Body of pancreas (tissue), 4 donors: ENCODE measurements around the gene EDC4. TPM values are rescaled to one million over a fixed set of nuclear protein-coding genes. Genes with fewer than 3 reads are reported as not detected.

Experiments
- ATAC-seq: fragments of 150-250 bp; one replicate; pipeline ENCODE4 v1.9.1; 2016
- DNase-seq, 4 donors: peaks; one replicate each; pipeline ENCODE4 v3.0.0-alpha.2; 2019
- H3K27ac ChIP-seq, 4 donors: fragments of 200-600 bp; sonication (generic); 1 replicate in 3 of 4; 2 replicates in 1 of 4; pipeline versions ENCODE4 v1.5.1 to v1.6.1; 2016 to 2019; ENCODE audit warnings: mild to moderate bottlenecking in 1 of 4, mixed read lengths in 1 of 4, moderate library complexity in 1 of 4
- H3K27me3 ChIP-seq, 2 donors: fragments of 200-600 bp; sonication (generic); one replicate each; pipeline ENCODE4 v1.6.0; 2016; ENCODE audit warnings: mild to moderate bottlenecking in 1 of 2
- H3K36me3 ChIP-seq, 2 donors: fragments of 200-600 bp; sonication (generic); replicated peaks in 1 of 2; 2 replicates each; pipeline ENCODE4 v1.5.1; 2016; ENCODE audit warnings: low read depth in 2 of 2; ENCODE audit not compliant: insufficient read depth in 1 of 2
- H3K4me1 ChIP-seq: fragments of 200-600 bp; sonication (generic); one replicate; pipeline ENCODE4 v1.6.0; 2016
- H3K4me3 ChIP-seq, 2 donors: fragments of 200-600 bp; sonication (generic); 1 replicate in 1 of 2; 2 replicates in 1 of 2; pipeline ENCODE4 v1.5.1; 2016 to 2019
- H3K9me3 ChIP-seq, 3 donors: fragments of 200-600 bp; sonication (generic); 1 replicate in 2 of 3; 2 replicates in 1 of 3; pipeline ENCODE4 v1.5.1; 2016
- CTCF ChIP-seq, 7 experiments: fragments of 450-650 bp in 4 of 7; fragments of 200-600 bp in 3 of 7; sonication (generic) in 3 of 7; IDR thresholded peaks; one replicate each; pipeline ENCODE4 v1.5.1; 2016 to 2019; ENCODE audit warnings: antibody characterized with exemption in 7 of 7
- POLR2A ChIP-seq, 3 donors: fragments of 450-650 bp; IDR thresholded peaks; one replicate each; pipeline ENCODE4 v1.6.1; 2016; ENCODE audit warnings: antibody characterized with exemption in 3 of 3, mild to moderate bottlenecking in 2 of 3
- WGBS, 2 donors: methylation state at CpG; one replicate each; pipeline ENCODE4 v1.1.5; 2017; 5-methylcytosine and 5-hydroxymethylcytosine counted together
- intact Hi-C: fragments of 100-400 bp; cut with DNase I; formaldehyde crosslinking; loops from one replicate; pipeline ENCODE4 v1.15.1; 2023
- total RNA-seq, 2 donors: library from RNA; depleted of rRNA; stranded (reverse); fragments of >200 nt; gene quantifications; one replicate each; pipeline ENCODE4 v1.1.0, GENCODE V29; 2016

EDC4 gene
- total RNA-seq, 2 donors from 2014 or later = 26.7 to 55.7 TPM

DNA sequence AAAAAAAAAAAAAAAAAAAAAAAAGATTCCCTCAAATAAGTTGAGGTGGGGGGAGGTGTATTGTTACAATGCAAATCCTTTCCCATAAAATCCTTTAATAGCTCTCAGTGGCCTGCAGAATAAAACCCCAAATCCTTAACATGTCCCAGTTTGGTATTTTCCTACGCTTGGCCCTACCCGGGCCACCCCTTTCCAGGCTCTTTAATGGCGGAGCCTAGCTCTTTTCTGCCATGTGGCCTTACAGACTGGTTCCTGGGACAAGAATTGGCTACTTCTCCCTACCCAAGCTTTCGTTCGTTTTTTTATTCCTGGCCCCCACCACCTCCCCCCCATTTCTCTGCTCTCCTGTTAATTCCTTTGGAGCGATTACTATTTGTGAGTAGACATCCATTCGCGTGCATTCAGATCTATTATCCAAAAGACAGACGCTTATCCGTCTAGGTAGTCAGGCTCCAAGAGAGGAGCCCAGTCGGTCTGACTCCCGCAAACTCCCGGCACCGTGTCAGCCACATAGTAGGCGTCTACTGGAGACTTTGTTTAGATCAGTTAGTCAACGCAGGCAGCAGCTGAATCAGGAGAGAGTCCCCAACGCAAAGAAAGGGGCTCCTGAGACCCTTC lies 31.5 kb upstream of the EDC4 start:
- no peaks in the 10 kb centered on the region for H3K27me3 ChIP-seq
- DNase-seq = no peak
- WGBS, 2 donors = 44 to 66% methylated on average over 9 to 17 of the region's 17 CpGs
- no peak for ATAC-seq
- no peaks in the 10 kb centered on the region for H3K9me3 ChIP-seq
- H3K27ac ChIP-seq = peak overlapping the region; percentile 96 to 99 (median 98)
- intact Hi-C loops = no loop called here
- no peak for TF ChIP-seq POLR2A (IDR thresholded peaks at IDR 0.05)
- no peak for TF ChIP-seq CTCF (IDR thresholded peaks at IDR 0.05)
- H3K36me3 ChIP-seq = no peaks in the 10 kb centered on the region
- peaks cover 42% of the 10 kb centered on the region for H3K4me1 ChIP-seq
- H3K4me3 ChIP-seq = no peak overlapping the region

DNA sequence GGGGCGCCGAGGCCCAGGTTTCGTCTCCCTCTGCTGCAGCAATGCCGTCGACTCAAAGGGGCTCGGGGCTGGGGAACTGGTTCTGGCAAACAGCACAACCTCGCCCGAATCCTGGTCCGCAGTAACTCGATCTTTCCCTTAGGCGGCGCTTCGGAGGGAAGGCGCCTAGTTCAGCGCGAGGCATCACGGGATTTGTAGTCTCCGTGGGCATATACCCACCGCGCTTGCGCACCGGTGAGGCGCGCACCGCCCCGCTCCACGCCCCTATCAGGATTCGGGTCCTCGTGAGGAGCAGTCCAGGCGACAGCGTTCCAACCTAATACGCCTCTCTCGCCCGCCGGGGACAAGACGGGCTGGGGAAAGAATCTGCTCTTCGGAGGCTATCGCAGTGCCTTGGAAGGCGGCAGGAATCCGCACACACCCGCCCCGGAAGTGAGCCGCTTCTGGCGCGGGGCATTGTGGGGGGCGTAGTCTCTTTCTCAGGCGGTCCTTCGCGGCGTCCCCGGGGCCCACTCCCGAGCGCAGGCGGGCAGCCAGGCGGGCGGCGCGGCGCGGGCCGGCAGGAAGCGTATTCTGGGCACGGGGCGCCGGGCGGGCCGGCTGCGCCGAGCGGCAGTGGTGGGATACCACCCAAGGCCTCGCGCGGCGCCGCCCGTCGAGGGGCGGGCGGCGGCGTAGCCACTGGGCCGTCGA lies 30.9 kb upstream of the EDC4 start, which contains the start of gene THAP11:
Gene THAP11, plus strand, starts transcription at position 505 of the 693 bp plus-strand sequence. CDS start 235 bp downstream, outside the sequence.
- ATAC-seq (peak; percentile 79), DNase-seq (peak; percentile 95 to 96 (median 96))
- Histone ChIP-seq H3K27me3 (no peaks in the 10 kb centered on the region), H3K4me1 (peaks cover 42% of the 10 kb centered on the region), H3K27ac (peak within 1 kb of the TSS; percentile 96 to 99 (median 98)), H3K36me3 (no peaks in the 10 kb centered on the region), H3K4me3 (peak within 1 kb of the TSS; percentile 25 to 94), H3K9me3 (no peaks in the 10 kb centered on the region)
- 0 to 6% methylated on average over 7 to 53 of the region's 83 CpGs for WGBS, 2 donors
- TF ChIP-seq POLR2A (IDR thresholded peaks at IDR 0.05) (peak; percentile 37 to 50 (median 41)), CTCF (IDR thresholded peaks at IDR 0.05) (peak; percentile 65 to 97 (median 94))
- intact Hi-C loops = no loop called here

GRCh38 chr16:67842509-67843342 lies 30.1 kb upstream of the EDC4 start:
- 0 to 5% methylated on average over 8 to 67 of the region's 67 CpGs for WGBS, 2 donors

GRCh38 chr16:67843343-67843765 lies 29.5 kb upstream of the EDC4 start:
- WGBS, 2 donors = 7 to 12% methylated on average over 11 of the region's 11 CpGs
- TF ChIP-seq CTCF (IDR thresholded peaks at IDR 0.05) (no peak), POLR2A (IDR thresholded peaks at IDR 0.05) (no peak)
- peaks cover 52% of the 10 kb centered on the region for H3K4me1 ChIP-seq
- H3K36me3 ChIP-seq = no peaks in the 10 kb centered on the region
- peak overlapping the region; percentile 96 to 99 (median 98) for H3K27ac ChIP-seq
- intact Hi-C loops = no loop called here
- no peaks in the 10 kb centered on the region for H3K9me3 ChIP-seq
- H3K27me3 ChIP-seq = no peaks in the 10 kb centered on the region
- DNase-seq (no peak), ATAC-seq (no peak)
- peak overlapping the region; percentile 25 to 33 for H3K4me3 ChIP-seq

More at GRCh38 chr16:67842509-67843342, 30.1 kb upstream of the EDC4 start:
- H3K36me3 ChIP-seq = no peaks in the 10 kb centered on the region
- peak overlapping the region; percentile 96 to 99 (median 98) for H3K27ac ChIP-seq
- TF ChIP-seq CTCF (IDR thresholded peaks at IDR 0.05) (peak in 4 of 7 experiments; percentile 14 to 34 (median 23)), POLR2A (IDR thresholded peaks at IDR 0.05) (peak in 2 of 3 donors; percentile 35 to 36)
- DNase-seq (peak; percentile 60 to 68 (median 60)), ATAC-seq (peak; percentile 25)
- intact Hi-C loops = no loop called here
- H3K27me3 ChIP-seq = no peaks in the 10 kb centered on the region
- H3K9me3 ChIP-seq = no peaks in the 10 kb centered on the region
- H3K4me3 ChIP-seq = peak overlapping the region; percentile 25 to 33
- peaks cover 46% of the 10 kb centered on the region for H3K4me1 ChIP-seq
